Measurements from ENCODE around the gene PARP11. TPM values are rescaled to one million over a fixed set of nuclear protein-coding genes. Genes with fewer than 3 reads are reported as not detected.

Gene PARP11
- total RNA-seq, 1 experiment from 2014 or later, result 11.3 TPM

GRCh38 chr12:3809357-3810015 lies 63.7 kb downstream of the PARP11 start:
- WGBS (ENCODE audit: extremely low coverage, insufficient read length, low lambda C conversion rate), result no CpG with 5 or more reads among the region's 6 CpGs
- TF ChIP-seq, protein P1, sequence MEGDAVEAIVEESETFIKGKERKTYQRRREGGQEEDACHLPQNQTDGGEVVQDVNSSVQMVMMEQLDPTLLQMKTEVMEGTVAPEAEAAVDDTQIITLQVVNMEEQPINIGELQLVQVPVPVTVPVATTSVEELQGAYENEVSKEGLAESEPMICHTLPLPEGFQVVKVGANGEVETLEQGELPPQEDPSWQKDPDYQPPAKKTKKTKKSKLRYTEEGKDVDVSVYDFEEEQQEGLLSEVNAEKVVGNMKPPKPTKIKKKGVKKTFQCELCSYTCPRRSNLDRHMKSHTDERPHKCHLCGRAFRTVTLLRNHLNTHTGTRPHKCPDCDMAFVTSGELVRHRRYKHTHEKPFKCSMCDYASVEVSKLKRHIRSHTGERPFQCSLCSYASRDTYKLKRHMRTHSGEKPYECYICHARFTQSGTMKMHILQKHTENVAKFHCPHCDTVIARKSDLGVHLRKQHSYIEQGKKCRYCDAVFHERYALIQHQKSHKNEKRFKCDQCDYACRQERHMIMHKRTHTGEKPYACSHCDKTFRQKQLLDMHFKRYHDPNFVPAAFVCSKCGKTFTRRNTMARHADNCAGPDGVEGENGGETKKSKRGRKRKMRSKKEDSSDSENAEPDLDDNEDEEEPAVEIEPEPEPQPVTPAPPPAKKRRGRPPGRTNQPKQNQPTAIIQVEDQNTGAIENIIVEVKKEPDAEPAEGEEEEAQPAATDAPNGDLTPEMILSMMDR (conservative IDR thresholded peaks at IDR 0.05), result no peak
- no peaks in the 10 kb centered on the region for H3K9me3 Mint-ChIP-seq

More at GRCh38 chr12:3809357-3810015, 63.7 kb downstream of the PARP11 start:
- H3K23me2 ChIP-seq (ENCODE audit: insufficient read length, low read depth, low read length, poor library complexity, severe bottlenecking), result no peaks in the 10 kb centered on the region
- H3K79me1 ChIP-seq (ENCODE audit: insufficient read depth, low read depth, low read length, poor library complexity, severe bottlenecking), result no peaks in the 10 kb centered on the region
- H4K8ac ChIP-seq (replicated peaks; ENCODE audit: insufficient read length, low read depth, low read length), result no peak overlapping the region
- H2BK120ac ChIP-seq (ENCODE audit: low read depth, low read length, poor library complexity, severe bottlenecking), result no peak overlapping the region
- no peak overlapping the region for H2AFZ ChIP-seq (ENCODE audit: low read length)
- no peak overlapping the region for H2AK5ac ChIP-seq (ENCODE audit: insufficient read length, low read length)
- H3T11ph ChIP-seq (ENCODE audit: low read length), result no peak overlapping the region
- no peak overlapping the region for H3K18ac ChIP-seq (ENCODE audit: insufficient read length, low read depth, low read length)
- Mint-ChIP-seq H3K4me3 (no peak overlapping the region), H3K4me1 (peaks cover 7 to 12% of the 10 kb centered on the region in 2 experiments; a peak in 3 of 4 replicates), H3K27ac (0 out of 7 replicates have a peak overlapping the region, but pooled peaks of 1 of the 3 experiments have one; percentile 30), H3K27me3 (ENCODE audit: low read depth) (no peaks in the 10 kb centered on the region), H3K36me3 (ENCODE audit: insufficient read depth in 1 of 3, low read depth in 3 of 3) (peaks cover 0 to 11% (median 11%) of the 10 kb centered on the region in 3 experiments; a peak in 5 of 7 replicates)
- no peak overlapping the region for H4K5ac ChIP-seq (ENCODE audit: insufficient read length, low read depth, low read length)
- H2BK20ac ChIP-seq (ENCODE audit: low read depth, low read length, poor library complexity, severe bottlenecking), result no peak overlapping the region
- no peaks in the 10 kb centered on the region for H3K9me3 ChIP-seq (ENCODE audit: control insufficient read depth, low read depth, low read length)
- H3K79me2 ChIP-seq (ENCODE audit: insufficient read depth, low read length), result no peaks in the 10 kb centered on the region
- no peak overlapping the region for H2BK15ac ChIP-seq (ENCODE audit: low read depth, low read length)
- no peaks in the 10 kb centered on the region for H3K4me1 ChIP-seq (ENCODE audit: insufficient read depth, low read length)
- no peak overlapping the region for H3K56ac ChIP-seq (ENCODE audit: insufficient read length, low read depth, low read length)
- no peaks in the 10 kb centered on the region for H4K20me1 ChIP-seq (ENCODE audit: control insufficient read depth, insufficient read depth, insufficient read length)
- H3K14ac ChIP-seq (ENCODE audit: insufficient read depth, low read length), result no peak overlapping the region
- H3K27ac ChIP-seq (ENCODE audit: insufficient read length, low read depth, low read length), result no peak overlapping the region
- no peaks in the 10 kb centered on the region for H3K27me3 ChIP-seq (ENCODE audit: insufficient read depth, low read length)
- H2BK5ac ChIP-seq (ENCODE audit: insufficient read length, low read length), result no peak overlapping the region
- no peak overlapping the region for H3K4me2 ChIP-seq (ENCODE audit: insufficient read depth, insufficient read length, low read length)
- no peak overlapping the region for H4K91ac ChIP-seq (ENCODE audit: insufficient read length, low read depth, low read length)
- H3K23ac ChIP-seq (ENCODE audit: insufficient read length, low read depth, low read length), result no peak overlapping the region
- no peak for DNase-seq
- no peak overlapping the region for H3K4ac ChIP-seq (ENCODE audit: low read depth, low read length)
- H2BK12ac ChIP-seq (ENCODE audit: insufficient read length, low read depth, low read length), result no peak overlapping the region
- no peak overlapping the region for H3K9ac ChIP-seq (ENCODE audit: extremely low read depth, insufficient read length, low read length)

Data from H9 (cell line).